GM23338 (cell line): ENCODE measurements around the gene ANKRD6. TPM values are rescaled to one million over a fixed set of nuclear protein-coding genes. Genes with fewer than 3 reads are reported as not detected.
A peak's percentile ranks its signal among the peaks of the same experiment; 100 is the strongest.

ENCODE experiments used
- ATAC-seq: fragments of 200-7000 bp; cut with Tn5 transposase; 3 replicates; pipeline ENCODE4 v1.9.1; 2020
- DNase-seq: peaks from one replicate; pipeline ENCODE4 v3.0.0-alpha.2; 2015; ENCODE audit warnings: low spot score
- H2AFZ ChIP-seq: fragments of 200-600 bp; sonication (generic); 2 replicates; pipeline ENCODE4 v1.8.0; 2016; ENCODE audit warnings: antibody characterized with exemption, mild to moderate bottlenecking, moderate library complexity
- H3F3A ChIP-seq: fragments of 200-600 bp; sonication (generic); replicated peaks from 2 replicates; pipeline ENCODE4 v1.8.0; 2017; ENCODE audit warnings: antibody characterized with exemption, mixed run types, low read depth
- H3K27ac ChIP-seq: fragments of 200-600 bp; sonication (generic); 2 replicates; pipeline ENCODE4 v1.6.1; 2016; ENCODE audit warnings: low read depth
- H3K27me3 ChIP-seq: fragments of 200-600 bp; sonication (generic); 2 replicates; pipeline ENCODE4 v1.8.0; 2016; ENCODE audit warnings: mild to moderate bottlenecking, mixed run types, moderate library complexity; ENCODE audit not compliant: insufficient read depth
- H3K36me3 ChIP-seq: fragments of 200-600 bp; sonication (generic); 2 replicates; pipeline ENCODE4 v1.8.0; 2016; ENCODE audit warnings: mild to moderate bottlenecking; ENCODE audit not compliant: insufficient read depth
- H3K4me1 ChIP-seq: fragments of 200-600 bp; sonication (generic); 2 replicates; pipeline ENCODE4 v1.8.0; 2016; ENCODE audit warnings: mild to moderate bottlenecking, moderate library complexity; ENCODE audit not compliant: insufficient read depth
- H3K4me2 ChIP-seq: fragments of 200-600 bp; sonication (generic); 2 replicates; pipeline ENCODE4 v1.7.1; 2017; ENCODE audit warnings: mixed run types
- H3K4me3 ChIP-seq: fragments of 200-600 bp; sonication (generic); 2 replicates; pipeline ENCODE4 v1.6.1; 2016; ENCODE audit warnings: mixed run types
- H3K79me2 ChIP-seq: fragments of 200-600 bp; sonication (generic); replicated peaks from 2 replicates; pipeline ENCODE4 v1.8.0; 2017; ENCODE audit warnings: mild to moderate bottlenecking; ENCODE audit not compliant: insufficient read depth
- H3K9me2 ChIP-seq: fragments of 200-600 bp; sonication (generic); 2 replicates; pipeline ENCODE4 v1.8.0; 2017; ENCODE audit not compliant: insufficient read depth
- H4K20me1 ChIP-seq: fragments of 200-600 bp; sonication (generic); replicated peaks from 2 replicates; pipeline ENCODE4 v1.8.0; 2017; ENCODE audit warnings: mild to moderate bottlenecking; ENCODE audit not compliant: insufficient read depth
- H3K27ac Mint-ChIP-seq: 2 replicates; pipeline ENCODE4 v1.8.0; 2020; ENCODE audit warnings: inconsistent platforms, mild to moderate bottlenecking, moderate library complexity, mixed read lengths
- H3K27me3 Mint-ChIP-seq: 3 replicates; pipeline ENCODE4 v1.8.0; 2022; ENCODE audit warnings: low read depth, mild to moderate bottlenecking, moderate library complexity, mixed read lengths, inconsistent platforms; ENCODE audit not compliant: insufficient read depth, poor library complexity
- H3K36me3 Mint-ChIP-seq: 3 replicates; pipeline ENCODE4 v1.8.0; 2021; ENCODE audit warnings: low read depth, mild to moderate bottlenecking, inconsistent platforms, moderate library complexity, mixed read lengths
- H3K4me1 Mint-ChIP-seq: 3 replicates; pipeline ENCODE4 v1.8.0; 2020; ENCODE audit warnings: mild to moderate bottlenecking, inconsistent platforms, mixed read lengths
- H3K4me3 Mint-ChIP-seq: 3 replicates; pipeline ENCODE4 v1.8.0; 2021; ENCODE audit warnings: moderate library complexity, mild to moderate bottlenecking, inconsistent platforms, mixed read lengths
- H3K9me3 Mint-ChIP-seq: 3 replicates; pipeline ENCODE4 v1.8.0; 2020; ENCODE audit warnings: moderate library complexity, mild to moderate bottlenecking, inconsistent platforms, mixed read lengths
- CREB1 ChIP-seq: fragments of 250-450 bp; sonication (Bioruptor Pico); IDR thresholded peaks from 2 replicates; pipeline ENCODE4 v1.5.0; 2020; ENCODE audit warnings: low read depth, mild to moderate bottlenecking, moderate library complexity
- CTCF ChIP-seq, 2 experiments: fragments of 200-600 bp in 1 of 2; sonication (generic) in 1 of 2; conservative IDR thresholded peaks; 2 replicates each; pipeline versions ENCODE4 v1.5.1 to v1.6.1; 2016 to 2017; ENCODE audit warnings: antibody characterized with exemption in 2 of 2, low read depth in 2 of 2, mild to moderate bottlenecking in 2 of 2, moderate library complexity in 1 of 2
- ETS1 ChIP-seq: IDR thresholded peaks from 2 replicates; pipeline ENCODE4 v1.6.1; 2016; ENCODE audit warnings: antibody characterized with exemption
- EZH2 ChIP-seq: fragments of 200-600 bp; sonication (generic); IDR thresholded peaks from one replicate; pipeline ENCODE4 v1.8.0; 2017; ENCODE audit warnings: antibody characterized with exemption, mild to moderate bottlenecking, low read depth; ENCODE audit not compliant: unreplicated experiment
- EZH2phosphoT487 ChIP-seq: fragments of 200-600 bp; sonication (generic); IDR thresholded peaks from one replicate; pipeline ENCODE4 v1.8.1; 2018; ENCODE audit warnings: antibody characterized with exemption; ENCODE audit not compliant: unreplicated experiment
- JUNB ChIP-seq: IDR thresholded peaks from one replicate; pipeline ENCODE4 v1.6.1; 2016; ENCODE audit warnings: antibody characterized with exemption; ENCODE audit not compliant: unreplicated experiment
- NANOG ChIP-seq: IDR thresholded peaks from 2 replicates; pipeline ENCODE4 v1.6.1; 2016; ENCODE audit warnings: antibody characterized with exemption, borderline replicate concordance
- POLR2AphosphoS5 ChIP-seq: IDR thresholded peaks from 2 replicates; pipeline ENCODE4 v1.6.1; 2016; ENCODE audit warnings: antibody characterized with exemption, low read depth
- REST ChIP-seq: IDR thresholded peaks from one replicate; pipeline ENCODE4 v1.6.1; 2018; ENCODE audit warnings: antibody characterized with exemption; ENCODE audit not compliant: unreplicated experiment
- STAT1 ChIP-seq: IDR thresholded peaks from one replicate; pipeline ENCODE4 v1.6.1; 2016; ENCODE audit warnings: antibody characterized with exemption; ENCODE audit not compliant: unreplicated experiment
- ZNF114 ChIP-seq: fragments of 250-450 bp; sonication (Bioruptor Pico); IDR thresholded peaks from 2 replicates; pipeline ENCODE4 v1.5.0; 2020; ENCODE audit warnings: mild to moderate bottlenecking, moderate library complexity
- ZNF331 ChIP-seq: fragments of 250-450 bp; sonication (Bioruptor Pico); IDR thresholded peaks from 2 replicates; pipeline ENCODE4 v1.5.0; 2020; ENCODE audit warnings: low read depth, mild to moderate bottlenecking, moderate library complexity
- long read RNA-seq: library from polyadenylated mRNA; unstranded; transcript quantifications from one replicate; pipeline ENCODE4 v2.0.0, GENCODE V29; 2020; ENCODE audit not compliant: unreplicated experiment
- polyA plus RNA-seq: library from polyadenylated mRNA; unstranded; fragments of >200 nt; fragmentation: Nextera tagmentation; extraction: Ambion mirVana; gene quantifications from 2 replicates; pipeline ENCODE4 v1.2.1, GENCODE V29; 2016
- total RNA-seq: library from RNA; depleted of rRNA; stranded (reverse); fragments of >200 nt; shearing (Covaris generic); gene quantifications from 2 replicates; pipeline ENCODE4 v1.2.3, GENCODE V29; 2014; rRNA removed

The ANKRD6 gene
- total RNA-seq (9.2 and 20.4 TPM in 2 replicates), polyA plus RNA-seq (2.1 and 3.2 TPM in 2 replicates)
- long read RNA-seq, partial matches to known transcripts: 1 of 3 reads
- long read RNA-seq, other reads (novel, unspliced or antisense): 2 of 3 reads

- ATAC-seq: peak; percentile 94
- Histone ChIP-seq H3K79me2 (no peaks in the 10 kb centered on the region; the same call in 1 of the 2 replicates), H4K20me1 (no peaks in the 10 kb centered on the region), H3K36me3 (no peaks in the 10 kb centered on the region), H3K4me1 (peaks cover 14% of the 10 kb centered on the region), H3K4me3 (peak within 1 kb of the TSS; percentile 81), H3K4me2 (peak within 1 kb of the TSS; percentile 97), H3K9me2 (no peaks in the 10 kb centered on the region), H3K27me3 (peaks cover 33% of the 10 kb centered on the region), H3K27ac (no peak within 1 kb of the TSS), H2AFZ (peak within 1 kb of the TSS; percentile 97), H3F3A (no peaks in the 10 kb centered on the region)
- Mint-ChIP-seq H3K27ac (no peak within 1 kb of the TSS), H3K4me3 (peak within 1 kb of the TSS; percentile 74), H3K36me3 (no peaks in the 10 kb centered on the region; the same call in 2 of the 3 replicates), H3K27me3 (peaks cover 16% of the 10 kb centered on the region), H3K4me1 (peaks cover 25% of the 10 kb centered on the region), H3K9me3 (no peaks in the 10 kb centered on the region)
- DNase-seq: peak; percentile 83
- TF ChIP-seq CTCF (conservative IDR thresholded peaks at IDR 0.05; ENCODE audit: low read depth in 2 of 2): peak; percentile 47 to 89
- no peak for TF ChIP-seq ZNF331 (CRISPR knock-in tag)
Observed at GRCh38 chr6:89432875-89433251, at the start of gene ANKRD6. Gene ANKRD6, plus strand, starts transcription at chr6:89433152. Its CDS starts 133,825 bp downstream, at chr6:89566977.

- no peaks in the 10 kb centered on the region for H3K36me3 Mint-ChIP-seq
- peak overlapping the region; percentile 93 for H3K27ac Mint-ChIP-seq
- H3K9me3 Mint-ChIP-seq: no peaks in the 10 kb centered on the region
- Histone ChIP-seq H3F3A (no peaks in the 10 kb centered on the region), H3K36me3 (no peaks in the 10 kb centered on the region), H3K4me3 (no peak overlapping the region), H3K9me2 (no peaks in the 10 kb centered on the region; the same call in 1 of the 2 replicates), H3K79me2 (no peaks in the 10 kb centered on the region), H3K27ac (no peak overlapping the region), H3K27me3 (no peaks in the 10 kb centered on the region), H3K4me1 (no peaks in the 10 kb centered on the region; the same call in 1 of the 2 replicates), H2AFZ (no peak overlapping the region), H4K20me1 (no peaks in the 10 kb centered on the region; the same call in none of the 2 replicates), H3K4me2 (no peak overlapping the region)
- no peak overlapping the region for H3K4me3 Mint-ChIP-seq
- DNase-seq: no peak
- H3K4me1 Mint-ChIP-seq: peaks cover 7% of the 10 kb centered on the region; the same call in 2 of the 3 replicates
- H3K27me3 Mint-ChIP-seq: no peaks in the 10 kb centered on the region
- no peak for ATAC-seq
- TF ChIP-seq REST (no peak), ZNF114 (CRISPR knock-in tag) (no peak), STAT1 (no peak), NANOG (no peak), JUNB (no peak), ETS1 (no peak), EZH2phosphoT487 (no peak), CREB1 (CRISPR knock-in tag) (no peak), CTCF (conservative IDR thresholded peaks at IDR 0.05; ENCODE audit: low read depth in 2 of 2) (no peak), POLR2AphosphoS5 (no peak), ZNF331 (CRISPR knock-in tag) (no peak), EZH2 (no peak)
Observed at GRCh38 chr6:89385156-89385667, 47.7 kb upstream of the ANKRD6 start.
